ENCODE measurements around the gene EPN1.
A peak's percentile ranks its signal among the peaks of the same experiment; 100 is the strongest.

DNA sequence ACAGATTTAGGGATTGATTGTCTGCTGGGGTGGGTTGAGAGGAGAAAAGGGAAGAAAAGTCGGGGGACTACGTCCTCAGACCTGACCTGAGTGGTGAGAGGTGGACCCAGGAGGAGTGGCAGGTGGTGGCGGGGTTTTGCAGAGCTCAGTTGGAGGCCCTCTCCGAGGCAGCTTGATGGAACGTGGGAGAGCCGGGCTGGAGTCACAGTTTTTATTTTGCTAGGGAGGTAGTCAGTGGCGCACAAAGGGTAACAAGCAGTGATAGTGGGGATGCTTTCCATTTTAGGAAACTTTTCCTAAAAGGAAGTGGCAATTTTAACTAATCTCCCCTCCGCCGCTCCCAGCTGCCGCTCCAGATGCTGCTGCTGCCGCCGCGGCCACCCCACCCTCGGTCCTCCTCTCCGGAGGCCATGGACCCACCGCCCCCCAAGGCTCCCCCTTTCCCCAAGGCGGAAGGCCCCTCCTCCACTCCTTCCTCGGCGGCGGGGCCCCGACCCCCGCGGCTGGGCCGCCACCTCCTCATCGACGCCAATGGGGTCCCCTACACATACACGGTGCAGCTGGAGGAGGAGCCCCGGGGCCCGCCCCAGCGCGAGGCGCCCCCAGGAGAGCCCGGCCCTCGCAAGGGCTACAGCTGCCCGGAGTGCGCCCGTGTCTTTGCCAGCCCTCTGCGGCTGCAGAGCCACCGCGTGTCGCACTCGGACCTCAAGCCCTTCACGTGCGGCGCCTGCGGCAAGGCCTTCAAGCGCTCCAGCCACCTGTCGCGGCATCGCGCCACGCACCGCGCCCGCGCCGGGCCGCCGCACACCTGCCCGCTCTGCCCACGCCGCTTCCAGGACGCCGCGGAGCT, 32.6 kb upstream of the EPN1 start:
- no peak for TF ChIP-seq ARID2 (CRISPR knock-in tag; IDR thresholded peaks at IDR 0.05; ENCODE audit: borderline replicate concordance)
- TF ChIP-seq HNRNPL (IDR thresholded peaks at IDR 0.05; ENCODE audit: low read depth, low read length): no peak
- TF ChIP-seq ZSCAN9 (CRISPR knock-in tag; IDR thresholded peaks at IDR 0.05; ENCODE audit: borderline replicate concordance): no peak
- TF ChIP-seq MAZ (IDR thresholded peaks at IDR 0.05; ENCODE audit: borderline replicate concordance, low read depth, low read length): no peak
- TF ChIP-seq MAZ (CRISPR knock-in tag; IDR thresholded peaks at IDR 0.05; ENCODE audit: low read depth): 0 out of 2 replicates have a peak, but pooled peaks have one; percentile 28
- TF ChIP-seq, protein P1, sequence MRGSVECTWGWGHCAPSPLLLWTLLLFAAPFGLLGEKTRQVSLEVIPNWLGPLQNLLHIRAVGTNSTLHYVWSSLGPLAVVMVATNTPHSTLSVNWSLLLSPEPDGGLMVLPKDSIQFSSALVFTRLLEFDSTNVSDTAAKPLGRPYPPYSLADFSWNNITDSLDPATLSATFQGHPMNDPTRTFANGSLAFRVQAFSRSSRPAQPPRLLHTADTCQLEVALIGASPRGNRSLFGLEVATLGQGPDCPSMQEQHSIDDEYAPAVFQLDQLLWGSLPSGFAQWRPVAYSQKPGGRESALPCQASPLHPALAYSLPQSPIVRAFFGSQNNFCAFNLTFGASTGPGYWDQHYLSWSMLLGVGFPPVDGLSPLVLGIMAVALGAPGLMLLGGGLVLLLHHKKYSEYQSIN (CRISPR knock-in tag; IDR thresholded peaks at IDR 0.05; ENCODE audit: borderline replicate concordance): no peak
- no peak for TF ChIP-seq PCBP1 (IDR thresholded peaks at IDR 0.05; ENCODE audit: borderline replicate concordance, low read depth, low read length)
- no peak for TF ChIP-seq YY1 (IDR thresholded peaks at IDR 0.05; ENCODE audit: insufficient read depth, insufficient replicate concordance, low read depth, low read length)
- TF ChIP-seq, protein P2, sequence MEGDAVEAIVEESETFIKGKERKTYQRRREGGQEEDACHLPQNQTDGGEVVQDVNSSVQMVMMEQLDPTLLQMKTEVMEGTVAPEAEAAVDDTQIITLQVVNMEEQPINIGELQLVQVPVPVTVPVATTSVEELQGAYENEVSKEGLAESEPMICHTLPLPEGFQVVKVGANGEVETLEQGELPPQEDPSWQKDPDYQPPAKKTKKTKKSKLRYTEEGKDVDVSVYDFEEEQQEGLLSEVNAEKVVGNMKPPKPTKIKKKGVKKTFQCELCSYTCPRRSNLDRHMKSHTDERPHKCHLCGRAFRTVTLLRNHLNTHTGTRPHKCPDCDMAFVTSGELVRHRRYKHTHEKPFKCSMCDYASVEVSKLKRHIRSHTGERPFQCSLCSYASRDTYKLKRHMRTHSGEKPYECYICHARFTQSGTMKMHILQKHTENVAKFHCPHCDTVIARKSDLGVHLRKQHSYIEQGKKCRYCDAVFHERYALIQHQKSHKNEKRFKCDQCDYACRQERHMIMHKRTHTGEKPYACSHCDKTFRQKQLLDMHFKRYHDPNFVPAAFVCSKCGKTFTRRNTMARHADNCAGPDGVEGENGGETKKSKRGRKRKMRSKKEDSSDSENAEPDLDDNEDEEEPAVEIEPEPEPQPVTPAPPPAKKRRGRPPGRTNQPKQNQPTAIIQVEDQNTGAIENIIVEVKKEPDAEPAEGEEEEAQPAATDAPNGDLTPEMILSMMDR (CRISPR knock-in tag; IDR thresholded peaks at IDR 0.05): no peak
